ENCODE results near the gene FOXJ2. TPM values are rescaled to one million over a fixed set of nuclear protein-coding genes. Genes with fewer than 3 reads are reported as not detected.
"Not testable (repeated sequence)": the region's sequence is repeated elsewhere in the genome, so short reads cannot be mapped to it uniquely, and the experiment has no call there.

The FOXJ2 gene
- total RNA-seq, 1 donor from 2014 or later: 14.8 TPM

- H3K36me3 ChIP-seq (ENCODE audit: control insufficient read depth, insufficient read depth, low read length): no peaks in the 10 kb centered on the region
- no peak for DNase-seq (ENCODE audit: low read depth)
- no peak for TF ChIP-seq CTCF (IDR thresholded peaks at IDR 0.05; ENCODE audit: insufficient read depth, low read length, poor library complexity, severe bottlenecking)
These were observed 56.1 kb downstream of the FOXJ2 start for GRCh38 chr12:8088574-8088973.

GRCh38 chr12:8089277-8089676 is 56.8 kb downstream of the FOXJ2 start:
- H3K4me3 ChIP-seq (ENCODE audit: low read depth, low read length); H3K36me3 ChIP-seq (ENCODE audit: control insufficient read depth, insufficient read depth, low read length); H3K27me3 ChIP-seq (ENCODE audit: control insufficient read depth, insufficient read depth, low read length); DNase-seq (ENCODE audit: low read depth): not testable (repeated sequence)

More at GRCh38 chr12:8088574-8088973, 56.1 kb downstream of the FOXJ2 start:
- H3K27me3 ChIP-seq (ENCODE audit: control insufficient read depth, insufficient read depth, low read length): no peaks in the 10 kb centered on the region
- no peak overlapping the region for H3K4me3 ChIP-seq (ENCODE audit: low read depth, low read length)

- Histone ChIP-seq H3K4me3 (ENCODE audit: low read depth, low read length) (no peak overlapping the region), H3K36me3 (ENCODE audit: control insufficient read depth, insufficient read depth, low read length) (no peaks in the 10 kb centered on the region), H3K27me3 (ENCODE audit: control insufficient read depth, insufficient read depth, low read length) (no peaks in the 10 kb centered on the region)
- no peak for DNase-seq (ENCODE audit: low read depth)
- no peak for TF ChIP-seq CTCF (IDR thresholded peaks at IDR 0.05; ENCODE audit: insufficient read depth, low read length, poor library complexity, severe bottlenecking)
These were observed 57.2 kb downstream of the FOXJ2 start for GRCh38 chr12:8089716-8090115.

- no peak for DNase-seq (ENCODE audit: low read depth)
- Histone ChIP-seq H3K4me3 (ENCODE audit: low read depth, low read length) (no peak overlapping the region), H3K36me3 (ENCODE audit: control insufficient read depth, insufficient read depth, low read length) (no peaks in the 10 kb centered on the region), H3K27me3 (ENCODE audit: control insufficient read depth, insufficient read depth, low read length) (no peaks in the 10 kb centered on the region)
- no peak for TF ChIP-seq CTCF (IDR thresholded peaks at IDR 0.05; ENCODE audit: insufficient read depth, low read length, poor library complexity, severe bottlenecking)
These were observed 60.8 kb downstream of the FOXJ2 start for GRCh38 chr12:8093291-8093690.

GRCh38 chr12:8096281-8096915 is 63.9 kb downstream of the FOXJ2 start:
- no peaks in the 10 kb centered on the region for H3K27me3 ChIP-seq (ENCODE audit: control insufficient read depth, insufficient read depth, low read length)
- no peak overlapping the region for H3K4me3 ChIP-seq (ENCODE audit: low read depth, low read length)
- DNase-seq (ENCODE audit: low read depth): no peak
- no peak for TF ChIP-seq CTCF (IDR thresholded peaks at IDR 0.05; ENCODE audit: insufficient read depth, low read length, poor library complexity, severe bottlenecking)
- H3K36me3 ChIP-seq (ENCODE audit: control insufficient read depth, insufficient read depth, low read length): no peaks in the 10 kb centered on the region

- Histone ChIP-seq H3K27me3 (ENCODE audit: control insufficient read depth, insufficient read depth, low read length) (no peaks in the 10 kb centered on the region), H3K4me3 (ENCODE audit: low read depth, low read length) (no peak overlapping the region), H3K36me3 (ENCODE audit: control insufficient read depth, insufficient read depth, low read length) (no peaks in the 10 kb centered on the region)
- no peak for TF ChIP-seq CTCF (IDR thresholded peaks at IDR 0.05; ENCODE audit: insufficient read depth, low read length, poor library complexity, severe bottlenecking)
- no peak for DNase-seq (ENCODE audit: low read depth)
These were observed 66.7 kb downstream of the FOXJ2 start for GRCh38 chr12:8099235-8099634.

Other genes with a start within 250 kb of the FOXJ2 start
- gene NANOG, start 243.3 kb upstream of the FOXJ2 start, total RNA-seq: 0.34 TPM in 1 of 2 replicates, not detected in the other
- not detected in 2 replicates for gene SLC2A14, start 159.8 kb upstream of the FOXJ2 start, total RNA-seq
- gene SLC2A3, start 96.5 kb upstream of the FOXJ2 start, total RNA-seq: 19.0 and 21.7 TPM in 2 replicates
- gene C3AR1, start 33.6 kb downstream of the FOXJ2 start, total RNA-seq: 0.04 and 0.41 TPM in 2 replicates
- 22.1 and 32.6 TPM in 2 replicates for gene NECAP1, start 49.6 kb downstream of the FOXJ2 start, total RNA-seq
- gene CLEC4A, start 90.9 kb downstream of the FOXJ2 start, total RNA-seq: 0.50 and 0.62 TPM in 2 replicates
- gene ZNF705A, start 124.3 kb downstream of the FOXJ2 start, total RNA-seq: not detected in 2 replicates
- 0.63 and 1.1 TPM in 2 replicates for gene FAM90A1, start 194.9 kb downstream of the FOXJ2 start, total RNA-seq